HG02798 (cell line): Measurements from ENCODE around the gene TBC1D16.
"Not testable (repeated sequence)": the region's sequence is repeated elsewhere in the genome, so short reads cannot be mapped to it uniquely, and the experiment has no call there.

Experiments used
- ATAC-seq: cut with Tn5 transposase; IDR thresholded peaks from one replicate; pipeline ENCODE4 v1.9.1; 2021; ENCODE audit warnings: mild to moderate bottlenecking; ENCODE audit not compliant: unreplicated experiment, poor library complexity

TBC1D16 gene

DNA sequence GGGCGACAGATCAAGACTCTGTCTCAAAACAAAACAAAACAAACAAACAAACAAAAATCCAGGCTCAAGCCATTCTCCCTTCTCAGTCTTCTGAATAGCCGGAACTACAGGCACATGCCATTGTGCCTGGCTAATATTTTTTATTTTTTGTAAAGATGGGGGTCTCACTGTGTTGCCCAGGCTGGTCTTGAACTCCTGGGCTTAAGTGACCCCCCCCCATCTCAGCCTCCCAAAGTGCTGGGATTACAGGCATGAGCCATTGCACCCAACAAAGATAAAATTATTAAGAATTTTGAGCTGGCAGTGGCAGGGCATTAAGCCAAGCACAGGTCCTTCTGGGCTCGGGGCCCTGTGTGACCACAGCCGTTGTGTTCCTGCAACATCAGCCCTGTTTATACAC, 126.6 kb downstream of the TBC1D16 start:
- ATAC-seq: no peak

DNA sequence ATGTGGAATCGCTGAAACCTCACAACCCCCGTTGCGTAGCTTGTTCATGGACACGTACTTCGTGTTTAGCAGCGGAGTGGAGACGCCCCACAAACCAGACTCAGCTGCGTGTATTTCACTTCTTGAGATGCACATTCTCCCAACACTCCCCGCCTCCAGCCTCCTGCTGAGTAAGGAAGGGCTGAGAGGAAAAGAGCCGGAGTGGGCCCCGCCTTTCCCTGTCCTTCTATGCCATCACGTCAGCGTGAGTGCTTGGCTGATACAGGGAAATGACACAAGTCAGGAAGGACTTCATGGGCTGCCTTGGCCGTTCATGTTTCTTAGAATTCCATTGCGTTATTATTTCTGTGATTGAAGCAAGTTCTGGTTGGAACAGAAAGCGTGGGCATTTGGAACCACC, 127.8 kb downstream of the TBC1D16 start:
- no peak for ATAC-seq

GRCh38 chr17:79907217-79907715, 128.4 kb downstream of the TBC1D16 start:
- no peak for ATAC-seq

GRCh38 chr17:79905832-79906231, 129.8 kb downstream of the TBC1D16 start:
- ATAC-seq: no peak

GRCh38 chr17:79904865-79905264, 130.8 kb downstream of the TBC1D16 start:
- no peak for ATAC-seq

DNA sequence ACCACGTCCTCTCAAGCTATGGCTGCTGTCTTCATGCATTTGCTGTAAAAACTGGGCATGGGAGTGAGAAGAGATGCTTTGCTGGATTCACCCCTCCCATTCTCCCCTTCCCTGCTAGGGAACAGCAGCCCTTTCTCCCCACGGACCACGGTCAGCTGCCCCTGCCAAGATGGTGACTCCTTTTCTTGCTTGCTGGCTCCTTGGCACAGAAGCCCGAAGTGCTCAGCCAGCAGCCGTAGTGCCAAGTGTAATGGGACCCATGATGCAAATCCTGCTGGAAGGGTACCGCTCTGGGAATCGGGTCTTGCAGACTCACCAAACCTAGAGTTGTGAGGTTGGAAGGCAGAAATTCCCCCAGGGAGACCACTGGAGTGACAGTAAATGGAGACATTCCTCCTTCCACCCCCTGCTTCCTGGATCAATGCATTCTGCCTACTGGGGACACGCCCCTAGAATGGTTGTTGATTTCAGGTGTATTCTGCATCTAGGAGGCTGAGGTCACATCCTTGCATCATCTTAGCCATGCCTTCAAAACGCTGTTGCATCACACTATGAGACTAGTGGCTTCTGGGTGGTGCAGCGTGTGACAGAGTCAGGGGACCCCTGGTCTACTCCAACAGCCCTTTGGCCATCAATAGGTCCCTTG, 133.4 kb downstream of the TBC1D16 start:
- no peak for ATAC-seq

GRCh38 chr17:79901131-79901530, 134.5 kb downstream of the TBC1D16 start:
- ATAC-seq: no peak

DNA sequence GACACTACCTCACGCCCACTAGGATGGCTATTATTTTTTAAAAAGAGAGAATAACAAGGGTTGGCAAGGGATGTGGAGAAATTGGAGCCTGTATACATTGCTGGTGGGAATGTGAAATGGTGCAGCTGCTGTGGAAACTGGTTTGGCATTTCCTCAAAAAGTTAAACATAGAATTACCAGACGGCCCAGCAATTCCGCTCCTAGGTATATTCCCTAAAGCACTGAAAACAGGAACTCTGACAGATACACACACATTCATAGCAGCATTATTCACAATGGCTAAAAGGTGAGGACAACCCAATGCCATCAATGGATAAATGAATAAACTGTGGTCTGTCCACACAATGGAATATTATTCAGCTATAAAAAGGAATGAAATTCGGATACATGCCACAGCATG, 136.1 kb downstream of the TBC1D16 start:
- no peak for ATAC-seq

- no peak for ATAC-seq
Measured at GRCh38 chr17:79897243-79898063, 138.2 kb downstream of the TBC1D16 start.

GRCh38 chr17:79893457-79893856, 142.2 kb downstream of the TBC1D16 start:
- ATAC-seq: not testable (repeated sequence)

DNA sequence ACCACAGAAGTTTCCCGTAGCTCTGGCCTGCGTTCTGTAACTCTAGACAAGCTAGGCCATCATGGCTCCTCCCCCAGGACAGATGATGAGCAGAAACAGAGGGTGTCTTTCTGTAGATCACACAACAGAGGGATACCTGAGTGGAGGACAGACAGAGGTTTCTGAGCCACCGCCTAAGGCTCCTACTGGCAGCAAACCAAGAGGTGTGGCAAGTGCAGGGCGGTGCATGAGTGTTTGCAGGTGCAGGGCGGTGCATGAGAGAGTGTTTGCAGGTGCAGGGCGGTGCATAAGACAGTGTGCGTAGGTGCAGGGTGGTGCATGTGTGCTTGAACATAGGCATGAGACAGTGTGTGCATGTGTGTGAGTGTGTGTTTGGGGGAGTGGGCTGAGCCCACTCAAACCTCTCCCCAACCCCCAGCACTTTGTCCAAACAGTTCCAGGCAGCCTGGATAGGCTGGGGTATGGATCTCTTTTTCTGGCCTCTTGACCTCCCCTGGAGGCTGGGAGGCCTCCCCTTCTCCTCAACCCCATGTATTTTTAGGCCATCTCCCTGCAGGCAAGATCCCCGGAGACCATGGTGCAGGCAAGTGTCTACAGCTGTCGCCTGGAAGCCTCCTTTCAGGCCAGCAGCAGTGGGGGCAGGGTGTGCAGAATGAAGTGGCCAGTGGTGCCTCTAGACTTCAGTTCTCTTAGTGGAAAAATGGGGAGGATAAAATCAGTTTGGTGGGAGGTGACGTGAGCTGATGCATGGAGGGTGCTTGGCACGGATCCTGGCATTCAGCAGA, 143.0 kb downstream of the TBC1D16 start:
- ATAC-seq: no peak

GRCh38 chr17:79891113-79891730, 144.4 kb downstream of the TBC1D16 start:
- ATAC-seq: no peak

- ATAC-seq: no peak
Measured at GRCh38 chr17:79890706-79891105, 145.0 kb downstream of the TBC1D16 start.

- ATAC-seq: no peak
Measured at GRCh38 chr17:79888811-79889634, 146.6 kb downstream of the TBC1D16 start.

- ATAC-seq: no peak
Measured at GRCh38 chr17:79888009-79888540, 147.6 kb downstream of the TBC1D16 start.

DNA sequence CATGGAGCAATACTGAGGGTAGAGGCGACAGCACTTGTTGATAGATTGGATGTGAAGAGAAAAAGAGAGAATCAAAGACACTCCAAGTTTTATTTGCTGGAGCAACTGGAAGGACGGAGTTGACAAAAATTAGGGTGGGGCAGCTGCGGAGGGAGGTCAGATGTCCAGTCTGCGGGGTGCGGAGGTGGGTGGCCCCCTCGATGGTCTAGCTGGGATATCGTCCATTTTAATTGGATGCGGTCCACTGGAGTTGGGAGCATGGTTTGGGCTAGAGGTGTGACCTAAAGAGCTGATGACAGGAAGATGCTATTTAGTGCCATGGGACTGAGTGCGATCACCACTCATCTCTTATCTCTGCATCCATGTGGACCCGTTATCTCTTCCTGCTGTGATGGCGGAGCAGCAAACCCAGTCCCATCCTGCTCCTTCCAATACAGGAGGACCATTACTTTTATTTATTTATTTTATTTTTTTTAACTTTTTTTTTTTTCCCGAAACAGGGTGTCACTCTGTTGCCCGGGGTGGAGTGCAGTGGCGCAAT, 148.2 kb downstream of the TBC1D16 start:
- no peak for ATAC-seq

GRCh38 chr17:79883202-79883601, 152.5 kb downstream of the TBC1D16 start:
- no peak for ATAC-seq
